AG09319 (cell line): ENCODE results near the gene SETD2.
"Not testable (repeated sequence)": the region's sequence is repeated elsewhere in the genome, so short reads cannot be mapped to it uniquely, and the experiment has no call there.

Experiments used
- DNase-seq: peaks from one replicate; pipeline ENCODE4 v3.0.0-alpha.2; 2010; ENCODE audit warnings: low read depth; ENCODE audit errors: extremely low read depth
- CTCF ChIP-seq: IDR thresholded peaks from 2 replicates; pipeline ENCODE4 v1.5.1; 2011; ENCODE audit warnings: low read depth, mild to moderate bottlenecking, inconsistent platforms, low read length, moderate library complexity

Gene SETD2

GRCh38 chr3:47164007-47164881 is at the start of gene SETD2:
SETD2 (minus strand) TSS chr3:47164113; CDS start chr3:47163924, 189 bp downstream.
- DNase-seq, result peak; percentile 80
- peak; percentile 15 for TF ChIP-seq CTCF

GRCh38 chr3:47210863-47211405 is 47.0 kb upstream of the SETD2 start:
- no peak for TF ChIP-seq CTCF
- DNase-seq, result no peak

- not testable (repeated sequence) for DNase-seq
Measured at GRCh38 chr3:47206022-47206421, 42.1 kb upstream of the SETD2 start.

- no peak for TF ChIP-seq CTCF
- no peak for DNase-seq
Measured at GRCh38 chr3:47204875-47205274, 41.0 kb upstream of the SETD2 start.

GRCh38 chr3:47202542-47202941 is 38.6 kb upstream of the SETD2 start:
- no peak for TF ChIP-seq CTCF
- no peak for DNase-seq

GRCh38 chr3:47197287-47197686 is 33.4 kb upstream of the SETD2 start:
- TF ChIP-seq CTCF, result no peak
- no peak for DNase-seq

- DNase-seq, result no peak
- TF ChIP-seq CTCF, result no peak
Measured at GRCh38 chr3:47194994-47195393, 31.1 kb upstream of the SETD2 start.
